GM12878 (cell line): ENCODE measurements around the gene ATP6AP2. TPM values are rescaled to one million over a fixed set of nuclear protein-coding genes. Genes with fewer than 3 reads are reported as not detected.

Experiments used
- ATAC-seq: fragments of 200-7000 bp; cut with Tn5 transposase; 3 replicates; pipeline ENCODE4 v1.9.1; 2020; ENCODE audit warnings: mild to moderate bottlenecking, moderate library complexity
- BruUV-seq: library from RNA; stranded (reverse); fragments of 400-500 nt; replicated peaks from 2 replicates; lab custom pipeline; 2021; lab: Mats Ljungman, UMichigan
- CTCF ChIA-PET: fragments of 300-600 bp; sonication (Branson Sonifier 250); formaldehyde crosslinking; extraction: SDS; loops from one replicate; lab custom pipeline; 2021; ENCODE audit warnings: inconsistent platforms; lab: Yijun Ruan, JAX
- POLR2A ChIA-PET: fragments of 350-600 bp; formaldehyde crosslinking; extraction: SDS; loops from one replicate; lab custom pipeline; 2021; ENCODE audit warnings: inconsistent platforms; lab: Charles Lee
- RAD21 ChIA-PET: fragments of 300-600 bp; sonication (Branson Sonifier 250); formaldehyde crosslinking; loops from one replicate; lab custom pipeline; 2023; ENCODE audit warnings: antibody characterized with exemption; ENCODE audit not compliant: unreplicated experiment; lab: Charles Lee
- SMC1A ChIA-PET: fragments of 300-600 bp; sonication (Branson Sonifier 250); formaldehyde crosslinking; loops from one replicate; lab custom pipeline; 2023; ENCODE audit not compliant: unreplicated experiment, uncharacterized antibody; lab: Charles Lee
- DNase-seq: peaks from one replicate; pipeline ENCODE4 v3.0.0-alpha.2; 2011; ENCODE audit warnings: low read depth, low spot score
- FAIRE-seq: peaks from 3 replicates; lab custom pipeline; 2011; peaks lifted over from hg19 to GRCh38; lab: Jason Lieb, UNC
- H2AFZ ChIP-seq: 2 replicates; pipeline ENCODE4 v1.6.0; 2011; ENCODE audit warnings: low read depth, low read length, control low read depth; ENCODE audit not compliant: control insufficient read depth
- H3K27ac ChIP-seq: 2 replicates; pipeline ENCODE4 v1.5.1; 2011; ENCODE audit warnings: control low read depth; ENCODE audit not compliant: control insufficient read depth, insufficient read depth
- H3K27me3 ChIP-seq, 2 experiments: replicated peaks in 1 of 2; 2 replicates each; pipeline versions ENCODE4 v1.6.0 to v1.6.1; 2011; ENCODE audit warnings: low read length in 1 of 2; ENCODE audit not compliant: control insufficient read depth in 2 of 2, insufficient read depth in 2 of 2
- H3K36me3 ChIP-seq, 2 experiments: 2 replicates each; pipeline ENCODE4 v1.5.1; 2011; ENCODE audit warnings: low read length in 1 of 2; ENCODE audit not compliant: control insufficient read depth in 2 of 2, insufficient read depth in 2 of 2
- H3K4me1 ChIP-seq: 2 replicates; pipeline ENCODE4 v1.6.1; 2011; ENCODE audit warnings: mild to moderate bottlenecking, low read length, moderate library complexity, mixed read lengths; ENCODE audit not compliant: control insufficient read depth, insufficient read depth
- H3K4me2 ChIP-seq: 2 replicates; pipeline ENCODE4 v1.6.0; 2011; ENCODE audit warnings: control low read depth; ENCODE audit not compliant: control insufficient read depth, insufficient read depth
- H3K4me3 ChIP-seq: fragments of 200-600 bp; sonication (generic); 2 replicates; pipeline ENCODE4 v1.5.1; 2016
- H3K79me2 ChIP-seq: 2 replicates; pipeline ENCODE4 v1.6.0; 2011; ENCODE audit warnings: low read length; ENCODE audit not compliant: control insufficient read depth, insufficient read depth
- H3K9ac ChIP-seq: 2 replicates; pipeline ENCODE4 v1.8.0; 2011; ENCODE audit warnings: low read length, control low read depth, mixed read lengths; ENCODE audit not compliant: control insufficient read depth, insufficient read depth
- H3K9me3 ChIP-seq: replicated peaks from 3 replicates; pipeline ENCODE4 v1.5.1; 2011; ENCODE audit warnings: mild to moderate bottlenecking, low read length; ENCODE audit not compliant: control insufficient read depth, insufficient read depth
- H4K20me1 ChIP-seq: 2 replicates; pipeline ENCODE4 v1.6.0; 2011; ENCODE audit not compliant: control insufficient read depth, insufficient read depth
- BMI1 ChIP-seq: fragments of 450-650 bp; IDR thresholded peaks from 2 replicates; pipeline ENCODE4 v1.6.1; 2016; ENCODE audit warnings: mild to moderate bottlenecking, moderate library complexity, borderline replicate concordance
- BRCA1 ChIP-seq: IDR thresholded peaks from 2 replicates; pipeline ENCODE4 v1.6.1; 2011; ENCODE audit warnings: low read depth, low read length, improper control_type of control experiment
- FOXM1 ChIP-seq: IDR thresholded peaks from 2 replicates; pipeline ENCODE4 v1.6.1; 2012; ENCODE audit warnings: low read depth, mild to moderate bottlenecking, inconsistent platforms, low read length, moderate library complexity
- HDAC2 ChIP-seq: fragments of 200-600 bp; sonication (generic); IDR thresholded peaks from 2 replicates; pipeline ENCODE4 v1.6.1; 2017
- IKZF2 ChIP-seq, 2 experiments: fragments of 450-650 bp; IDR thresholded peaks; 2 replicates each; pipeline ENCODE4 v1.6.1; 2017; ENCODE audit warnings: mild to moderate bottlenecking in 2 of 2, moderate library complexity in 2 of 2
- POLR2AphosphoS2 ChIP-seq: IDR thresholded peaks from 2 replicates; pipeline ENCODE4 v1.6.1; 2011; ENCODE audit warnings: low read depth, mild to moderate bottlenecking, low read length, improper control_type of control experiment, moderate library complexity
- RUNX3 ChIP-seq: IDR thresholded peaks from 2 replicates; pipeline ENCODE4 v1.6.1; 2012; ENCODE audit warnings: low read length, inconsistent platforms
- SMAD5 ChIP-seq: IDR thresholded peaks from 2 replicates; pipeline ENCODE4 v1.6.1; 2016; ENCODE audit warnings: antibody characterized with exemption, low read depth
- SMC3 ChIP-seq: IDR thresholded peaks from 2 replicates; pipeline ENCODE4 v1.6.1; 2011; ENCODE audit warnings: low read length, improper control_type of control experiment, borderline replicate concordance
- STAT3 ChIP-seq: IDR thresholded peaks from 2 replicates; pipeline ENCODE4 v1.6.1; 2011; ENCODE audit warnings: low read depth, low read length, improper control_type of control experiment
- TCF3 ChIP-seq: IDR thresholded peaks from 2 replicates; pipeline ENCODE4 v1.6.1; 2012; ENCODE audit warnings: low read depth, mild to moderate bottlenecking, low read length, borderline replicate concordance; ENCODE audit not compliant: insufficient read depth
- ZSCAN29 ChIP-seq: fragments of 450-650 bp; IDR thresholded peaks from 2 replicates; pipeline ENCODE4 v1.6.1; 2017; ENCODE audit warnings: mild to moderate bottlenecking, moderate library complexity
- WGBS: methylation state at CpG from one replicate; pipeline ENCODE4 v1.1.6; 2016; ENCODE audit warnings: low lambda C conversion rate; ENCODE audit not compliant: insufficient replicate concordance, insufficient coverage; ENCODE audit errors: missing lambda C conversion rate; 5-methylcytosine and 5-hydroxymethylcytosine counted together
- in situ Hi-C: fragments of 300-500 bp; cut with MboI; formaldehyde crosslinking; loops from 9 replicates; pipeline ENCODE4 v1.14.3; 2018; ENCODE audit warnings: mixed read lengths
- intact Hi-C: fragments of 100-400 bp; cut with micrococcal nuclease; formaldehyde crosslinking; loops from one replicate; pipeline ENCODE4 v1.14.2; 2022; ENCODE audit not compliant: unreplicated experiment
- polyA plus RNA-seq, 11 experiments: library from polyadenylated mRNA; depleted of rRNA in 4 of 11; unstranded in 6 of 11; stranded (reverse) in 5 of 11; fragments of >200 nt; fragmentation: Nextera tagmentation in 4 of 11; fragmentation: Illumina TruSeq in 1 of 11; extraction: Ambion mirVana in 4 of 11; extraction: Trizol in 1 of 11; gene quantifications; 1 replicate in 1 of 11; 2 replicates in 10 of 11; pipeline versions ENCODE4 v1.2.1 to v1.2.3, GENCODE V29; 2011 to 2016; ENCODE audit warnings: inconsistent platforms in 2 of 11, missing spikeins in 2 of 11, low read depth in 1 of 11
- total RNA-seq, 4 experiments: library from RNA; depleted of rRNA in 3 of 4; stranded (reverse); fragments of >200 nt in 3 of 4; fragmentation: Illumina TruSeq in 1 of 4; extraction: Trizol in 1 of 4; gene quantifications; 2 replicates each; pipeline versions ENCODE4 v1.2.1 to v1.2.3, GENCODE V29; 2013 to 2021
- TF ChIP-seq, protein P1 (sequence below): IDR thresholded peaks from 2 replicates; pipeline ENCODE4 v1.6.1; 2011; ENCODE audit warnings: low read depth, mild to moderate bottlenecking, low read length, moderate library complexity, borderline replicate concordance; ENCODE audit errors: extremely low read depth
- TF ChIP-seq, protein P2 (sequence below): fragments of 450-650 bp; IDR thresholded peaks from 2 replicates; pipeline ENCODE4 v1.6.1; 2017; ENCODE audit warnings: low read depth, mild to moderate bottlenecking, moderate library complexity
- TF ChIP-seq, protein P3 (sequence below): fragments of 450-650 bp; formaldehyde crosslinking; IDR thresholded peaks from 2 replicates; pipeline ENCODE4 v1.4.0; 2020; ENCODE audit warnings: mild to moderate bottlenecking, moderate library complexity
- TF ChIP-seq, protein P4 (sequence below): IDR thresholded peaks from 2 replicates; pipeline ENCODE4 v1.6.1; 2012; ENCODE audit warnings: low read depth, low read length, improper control_type of control experiment

ATP6AP2 gene
- total and polyA plus RNA-seq, 10 of the 15 experiments (the other 5 are each of a cell fraction or from before 2014, with no cell fraction given): 36.3 to 141 (median 56.0) TPM

DNA sequence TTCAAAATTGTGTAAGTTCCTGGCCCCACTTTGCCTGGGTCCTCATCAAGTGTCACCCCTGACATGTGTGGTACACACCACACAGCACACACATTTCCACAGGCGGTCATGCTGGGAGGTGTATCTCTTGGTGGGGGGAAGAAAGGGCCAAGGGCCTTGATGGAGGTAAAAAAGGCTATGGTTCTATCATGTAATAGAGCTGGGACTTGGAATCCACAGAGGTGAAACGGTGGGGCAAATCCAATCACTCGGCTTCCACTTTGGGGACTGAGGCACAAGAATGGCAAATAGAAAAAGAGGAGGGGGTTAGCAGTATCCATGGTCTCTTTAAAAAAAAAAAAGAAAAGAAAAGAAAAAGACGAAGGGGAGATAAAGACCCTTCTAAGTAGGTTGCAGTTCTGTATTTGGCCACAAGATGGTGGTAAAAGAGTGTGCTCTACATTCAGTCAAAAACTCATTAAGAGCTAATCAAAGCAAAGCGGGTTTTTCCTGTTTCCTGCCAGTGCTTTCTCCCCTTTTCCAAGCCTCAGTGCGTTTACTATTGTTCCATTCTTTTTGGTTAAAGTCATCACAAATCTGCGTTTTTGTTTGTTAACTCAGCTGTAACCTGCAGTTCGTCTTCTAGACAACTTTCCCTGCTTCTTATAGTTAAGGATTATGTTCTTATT, 37.0 kb upstream of the ATP6AP2 start:
- Histone ChIP-seq H3K9me3 (peaks cover 2% of the 10 kb centered on the region; the same call in 1 of the 3 replicates), H3K4me2 (no peak overlapping the region), H2AFZ (peak overlapping the region; percentile 53), H3K79me2 (no peaks in the 10 kb centered on the region), H3K36me3 (no peaks in the 10 kb centered on the region), H4K20me1 (no peaks in the 10 kb centered on the region), H3K4me1 (peaks cover 9% of the 10 kb centered on the region), H3K27ac (no peak overlapping the region), H3K27me3 (peaks cover 0 to 2% of the 10 kb centered on the region in 2 experiments; a peak in 1 of 4 replicates), H3K9ac (no peak overlapping the region), H3K4me3 (no peak overlapping the region)
- in situ Hi-C loops (loop anchor here (5.0 kb wide), 1 partner anchor 99 kb away; no protein-coding TSS in a partner anchor), intact Hi-C loops (loop anchor here (2.0 to 10.0 kb wide), 3 partner anchors 103 to 571 kb away; partner anchors contain the start of gene CXorf38)
- DNase-seq (peak; percentile 33), ATAC-seq (peak; percentile 58), FAIRE-seq (peak; percentile 89)
- SMC1A ChIA-PET: interaction anchor here (0.6 to 4.3 kb wide), 46 partner anchors 9 to 1872 kb away, joined by 3 to 48 read pairs (median 4); partner anchors contain the start of genes ATP6AP2 and MED14
- RAD21 ChIA-PET: interaction anchor here (0.6 to 3.1 kb wide), 28 partner anchors 12 to 1216 kb away, joined by 3 to 42 read pairs (median 4); partner anchors contain the start of gene ATP6AP2
- BruUV-seq: no TSS peak
- POLR2A ChIA-PET: interaction anchor here (0.6 to 1.0 kb wide), 2 partner anchors 32 to 104 kb away, joined by 3 to 4 read pairs; partner anchors contain the start of gene CXorf38
- 12% methylated on average over 8 of the region's 8 CpGs for WGBS
- CTCF ChIA-PET: interaction anchor here (0.6 to 5.6 kb wide), 74 partner anchors 9 to 1723 kb away, joined by 3 to 53 read pairs (median 4); partner anchors contain the start of genes ATP6AP2, CXorf38 and DDX3X
- TF ChIP-seq TCF3 (no peak), ZSCAN29 (0 out of 2 replicates have a peak, but pooled peaks have one; percentile 47), HDAC2 (no peak), FOXM1 (no peak), BRCA1 (no peak), RUNX3 (no peak), IKZF2 (IDR thresholded peaks at IDR 0.05) (0 out of 4 replicates have a peak, but pooled peaks of 1 of the 2 experiments have one; percentile 19), POLR2AphosphoS2 (no peak), SMC3 (peak; percentile 81; the same call in 1 of the 2 replicates), STAT3 (no peak), BMI1 (no peak), SMAD5 (no peak)
- TF ChIP-seq, protein P1, sequence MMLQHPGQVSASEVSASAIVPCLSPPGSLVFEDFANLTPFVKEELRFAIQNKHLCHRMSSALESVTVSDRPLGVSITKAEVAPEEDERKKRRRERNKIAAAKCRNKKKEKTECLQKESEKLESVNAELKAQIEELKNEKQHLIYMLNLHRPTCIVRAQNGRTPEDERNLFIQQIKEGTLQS: no peak
- TF ChIP-seq, protein P2, sequence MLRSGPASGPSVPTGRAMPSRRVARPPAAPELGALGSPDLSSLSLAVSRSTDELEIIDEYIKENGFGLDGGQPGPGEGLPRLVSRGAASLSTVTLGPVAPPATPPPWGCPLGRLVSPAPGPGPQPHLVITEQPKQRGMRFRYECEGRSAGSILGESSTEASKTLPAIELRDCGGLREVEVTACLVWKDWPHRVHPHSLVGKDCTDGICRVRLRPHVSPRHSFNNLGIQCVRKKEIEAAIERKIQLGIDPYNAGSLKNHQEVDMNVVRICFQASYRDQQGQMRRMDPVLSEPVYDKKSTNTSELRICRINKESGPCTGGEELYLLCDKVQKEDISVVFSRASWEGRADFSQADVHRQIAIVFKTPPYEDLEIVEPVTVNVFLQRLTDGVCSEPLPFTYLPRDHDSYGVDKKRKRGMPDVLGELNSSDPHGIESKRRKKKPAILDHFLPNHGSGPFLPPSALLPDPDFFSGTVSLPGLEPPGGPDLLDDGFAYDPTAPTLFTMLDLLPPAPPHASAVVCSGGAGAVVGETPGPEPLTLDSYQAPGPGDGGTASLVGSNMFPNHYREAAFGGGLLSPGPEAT: peak; percentile 29; the same call in 1 of the 2 replicates
- TF ChIP-seq, protein P3, sequence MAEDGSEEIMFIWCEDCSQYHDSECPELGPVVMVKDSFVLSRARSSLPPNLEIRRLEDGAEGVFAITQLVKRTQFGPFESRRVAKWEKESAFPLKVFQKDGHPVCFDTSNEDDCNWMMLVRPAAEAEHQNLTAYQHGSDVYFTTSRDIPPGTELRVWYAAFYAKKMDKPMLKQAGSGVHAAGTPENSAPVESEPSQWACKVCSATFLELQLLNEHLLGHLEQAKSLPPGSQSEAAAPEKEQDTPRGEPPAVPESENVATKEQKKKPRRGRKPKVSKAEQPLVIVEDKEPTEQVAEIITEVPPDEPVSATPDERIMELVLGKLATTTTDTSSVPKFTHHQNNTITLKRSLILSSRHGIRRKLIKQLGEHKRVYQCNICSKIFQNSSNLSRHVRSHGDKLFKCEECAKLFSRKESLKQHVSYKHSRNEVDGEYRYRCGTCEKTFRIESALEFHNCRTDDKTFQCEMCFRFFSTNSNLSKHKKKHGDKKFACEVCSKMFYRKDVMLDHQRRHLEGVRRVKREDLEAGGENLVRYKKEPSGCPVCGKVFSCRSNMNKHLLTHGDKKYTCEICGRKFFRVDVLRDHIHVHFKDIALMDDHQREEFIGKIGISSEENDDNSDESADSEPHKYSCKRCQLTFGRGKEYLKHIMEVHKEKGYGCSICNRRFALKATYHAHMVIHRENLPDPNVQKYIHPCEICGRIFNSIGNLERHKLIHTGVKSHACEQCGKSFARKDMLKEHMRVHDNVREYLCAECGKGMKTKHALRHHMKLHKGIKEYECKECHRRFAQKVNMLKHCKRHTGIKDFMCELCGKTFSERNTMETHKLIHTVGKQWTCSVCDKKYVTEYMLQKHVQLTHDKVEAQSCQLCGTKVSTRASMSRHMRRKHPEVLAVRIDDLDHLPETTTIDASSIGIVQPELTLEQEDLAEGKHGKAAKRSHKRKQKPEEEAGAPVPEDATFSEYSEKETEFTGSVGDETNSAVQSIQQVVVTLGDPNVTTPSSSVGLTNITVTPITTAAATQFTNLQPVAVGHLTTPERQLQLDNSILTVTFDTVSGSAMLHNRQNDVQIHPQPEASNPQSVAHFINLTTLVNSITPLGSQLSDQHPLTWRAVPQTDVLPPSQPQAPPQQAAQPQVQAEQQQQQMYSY: no peak
- TF ChIP-seq, protein P4, sequence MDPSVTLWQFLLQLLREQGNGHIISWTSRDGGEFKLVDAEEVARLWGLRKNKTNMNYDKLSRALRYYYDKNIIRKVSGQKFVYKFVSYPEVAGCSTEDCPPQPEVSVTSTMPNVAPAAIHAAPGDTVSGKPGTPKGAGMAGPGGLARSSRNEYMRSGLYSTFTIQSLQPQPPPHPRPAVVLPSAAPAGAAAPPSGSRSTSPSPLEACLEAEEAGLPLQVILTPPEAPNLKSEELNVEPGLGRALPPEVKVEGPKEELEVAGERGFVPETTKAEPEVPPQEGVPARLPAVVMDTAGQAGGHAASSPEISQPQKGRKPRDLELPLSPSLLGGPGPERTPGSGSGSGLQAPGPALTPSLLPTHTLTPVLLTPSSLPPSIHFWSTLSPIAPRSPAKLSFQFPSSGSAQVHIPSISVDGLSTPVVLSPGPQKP: no peak
